ENCODE measurements around the gene ZNF329. TPM values are rescaled to one million over a fixed set of nuclear protein-coding genes. Genes with fewer than 3 reads are reported as not detected.

ZNF329 gene
- total and polyA plus RNA-seq, 11 donors: 2.4 to 10.9 (median 9.0) TPM

GRCh38 chr19:58107778-58108545 lies 42.6 kb downstream of the ZNF329 start:
- WGBS, 4 donors: 79 to 88% (median 86%) methylated on average over 7 of the region's 7 CpGs

DNA sequence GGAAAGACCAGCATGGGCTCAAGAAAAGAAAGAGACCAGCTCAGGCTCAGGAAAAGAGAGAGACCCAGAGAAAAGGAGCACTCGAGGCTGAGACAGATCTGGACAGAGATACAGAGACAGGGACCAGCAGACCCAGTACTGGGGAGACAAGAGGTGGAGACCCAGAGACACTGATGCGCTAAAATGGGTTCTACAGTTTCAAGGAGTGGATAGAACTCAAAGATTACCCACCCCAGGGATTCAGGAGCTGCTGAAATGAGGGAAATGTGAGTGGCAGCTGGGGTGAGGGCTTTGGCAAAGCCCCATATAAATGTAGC lies 51.9 kb downstream of the ZNF329 start:
- no peak for ATAC-seq
- peaks cover 0 to 7% (median 0%) of the 10 kb centered on the region in 9 donors for H3K36me3 ChIP-seq
- peak overlapping the region; percentile 83 to 100 (median 98) for H3K4me3 ChIP-seq
- H3K4me1 ChIP-seq: peaks cover 0 to 24% (median 10%) of the 10 kb centered on the region in 12 donors
- H3K27me3 ChIP-seq: no peaks in the 10 kb centered on the region
- no peak for DNase-seq
- intact Hi-C loops (cut with DNase I): loop anchor here in 6 of 10 donors (1.0 to 10.0 kb wide), 8 partner anchors 36 to 76 kb away; partner anchors contain the start of genes ZNF135 (in 4 of the 6), ZNF329 (in 2 of the 6) and ZSCAN1 (in 1 of the 6)
- peaks cover 0 to 56% (median 5%) of the 10 kb centered on the region in 12 donors for H3K9me3 ChIP-seq
- H3K27ac ChIP-seq: peak overlapping the region; percentile 52 to 98 (median 94)
- 11 to 19% (median 13%) methylated on average over 2 of the region's 2 CpGs for WGBS, 4 donors
- no peak for TF ChIP-seq POLR2A (IDR thresholded peaks at IDR 0.05)
- TF ChIP-seq, protein P1, sequence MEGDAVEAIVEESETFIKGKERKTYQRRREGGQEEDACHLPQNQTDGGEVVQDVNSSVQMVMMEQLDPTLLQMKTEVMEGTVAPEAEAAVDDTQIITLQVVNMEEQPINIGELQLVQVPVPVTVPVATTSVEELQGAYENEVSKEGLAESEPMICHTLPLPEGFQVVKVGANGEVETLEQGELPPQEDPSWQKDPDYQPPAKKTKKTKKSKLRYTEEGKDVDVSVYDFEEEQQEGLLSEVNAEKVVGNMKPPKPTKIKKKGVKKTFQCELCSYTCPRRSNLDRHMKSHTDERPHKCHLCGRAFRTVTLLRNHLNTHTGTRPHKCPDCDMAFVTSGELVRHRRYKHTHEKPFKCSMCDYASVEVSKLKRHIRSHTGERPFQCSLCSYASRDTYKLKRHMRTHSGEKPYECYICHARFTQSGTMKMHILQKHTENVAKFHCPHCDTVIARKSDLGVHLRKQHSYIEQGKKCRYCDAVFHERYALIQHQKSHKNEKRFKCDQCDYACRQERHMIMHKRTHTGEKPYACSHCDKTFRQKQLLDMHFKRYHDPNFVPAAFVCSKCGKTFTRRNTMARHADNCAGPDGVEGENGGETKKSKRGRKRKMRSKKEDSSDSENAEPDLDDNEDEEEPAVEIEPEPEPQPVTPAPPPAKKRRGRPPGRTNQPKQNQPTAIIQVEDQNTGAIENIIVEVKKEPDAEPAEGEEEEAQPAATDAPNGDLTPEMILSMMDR (IDR thresholded peaks at IDR 0.05): no peak

More at GRCh38 chr19:58107778-58108545, 42.6 kb downstream of the ZNF329 start:
- H3K27ac ChIP-seq: no peak overlapping the region
- H3K4me1 ChIP-seq: no peaks in the 10 kb centered on the region
- TF ChIP-seq, protein P1 (IDR thresholded peaks at IDR 0.05): no peak
- TF ChIP-seq POLR2A (IDR thresholded peaks at IDR 0.05): no peak
- H3K36me3 ChIP-seq: peaks cover 0 to 4% (median 0%) of the 10 kb centered on the region in 9 donors
- H3K9me3 ChIP-seq: peaks cover 6 to 97% (median 89%) of the 10 kb centered on the region in 12 donors
- DNase-seq (no peak), ATAC-seq (no peak)
- intact Hi-C loops (cut with DNase I): no loop called here
- no peaks in the 10 kb centered on the region for H3K27me3 ChIP-seq
- H3K4me3 ChIP-seq: no peak overlapping the region

DNA sequence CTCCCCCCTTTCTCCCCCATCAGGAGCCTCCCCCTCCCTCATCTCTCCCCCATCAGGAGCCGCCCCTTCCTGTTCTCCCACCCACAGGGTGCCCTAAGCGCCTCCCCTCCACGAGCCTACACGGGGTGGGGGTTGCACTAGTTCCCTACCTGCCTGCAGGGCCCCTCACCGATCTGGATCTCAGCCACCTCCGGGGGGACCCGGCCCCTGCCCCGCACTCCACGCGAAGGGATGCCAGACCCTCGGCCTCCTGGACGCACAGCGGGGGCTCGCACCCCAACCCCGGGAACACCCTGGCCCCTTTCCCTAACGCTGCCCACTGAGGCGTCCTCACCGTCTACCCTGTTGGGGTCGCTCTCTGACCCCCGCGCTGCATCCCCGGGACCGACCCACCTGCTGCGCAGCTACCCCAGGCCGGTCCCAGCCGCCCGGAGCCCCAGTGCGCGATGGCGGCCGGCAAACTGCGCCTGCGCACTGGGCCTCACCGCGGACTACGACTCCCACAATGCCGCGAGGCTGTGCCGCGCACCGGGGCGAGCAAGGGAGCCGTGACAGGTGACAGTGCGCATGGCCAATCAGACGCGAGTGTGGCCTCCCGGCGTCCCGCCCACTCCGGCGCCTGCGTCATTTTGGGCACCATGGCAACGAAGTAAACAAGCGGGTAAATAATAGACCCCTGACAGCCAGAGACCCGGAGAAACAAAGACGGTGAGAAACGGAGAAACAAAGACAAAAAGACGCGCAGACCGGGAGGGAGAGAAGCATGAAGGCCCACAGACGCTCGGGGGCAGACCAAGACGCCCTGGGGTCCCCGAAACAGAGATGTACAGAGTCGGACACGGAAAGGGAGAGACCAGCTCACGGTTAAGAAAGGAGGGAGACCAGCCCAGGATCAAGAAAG lies 52.6 kb downstream of the ZNF329 start, which contains the start of gene ZSCAN18:
Gene ZSCAN18 (minus strand): TSS at position 451 of the 901 bp plus-strand sequence. CDS start 7,964 bp downstream, outside the sequence.
- DNase-seq (peak; percentile 98 to 99 (median 99)), ATAC-seq (peak; percentile 99 to 100 (median 100))
- peaks cover 0 to 56% (median under 1%) of the 10 kb centered on the region in 12 donors for H3K9me3 ChIP-seq
- no peaks in the 10 kb centered on the region for H3K27me3 ChIP-seq
- intact Hi-C loops (cut with DNase I): loop anchor here in 7 of 10 donors (1.0 to 10.0 kb wide), 8 partner anchors 36 to 76 kb away; partner anchors contain the start of genes ZNF135 (in 5 of the 7), ZNF329 (in 2 of the 7) and ZSCAN1 (in 1 of the 7)
- peaks cover 0 to 7% (median 0%) of the 10 kb centered on the region in 9 donors for H3K36me3 ChIP-seq
- peaks cover 0 to 24% (median 10%) of the 10 kb centered on the region in 12 donors for H3K4me1 ChIP-seq
- peak within 1 kb of the TSS; percentile 52 to 98 (median 94) for H3K27ac ChIP-seq
- WGBS, 4 donors: 1 to 2% (median 1%) methylated on average over 37 to 67 of the region's 67 CpGs
- TF ChIP-seq, protein P1 (IDR thresholded peaks at IDR 0.05): no peak
- peak in 1 of 2 donors; percentile 86 for TF ChIP-seq POLR2A (IDR thresholded peaks at IDR 0.05)
- H3K4me3 ChIP-seq: peak within 1 kb of the TSS; percentile 83 to 100 (median 98)

Measured in heart left ventricle (tissue), 16 donors.